Fibroblast of pulmonary artery (primary cell): ENCODE measurements around the gene AFF2.

ENCODE experiments used
- DNase-seq: peaks from one replicate; pipeline ENCODE4 v3.0.0-alpha.2; 2010; ENCODE audit warnings: low read depth
- H3K4me3 ChIP-seq: replicated peaks from 2 replicates; pipeline ENCODE4 v1.5.1; 2011; ENCODE audit warnings: low read depth, mild to moderate bottlenecking, control low read depth, low read length, moderate library complexity
- CTCF ChIP-seq: IDR thresholded peaks from 2 replicates; pipeline ENCODE4 v1.5.1; 2011; ENCODE audit warnings: mild to moderate bottlenecking, control low read depth, low read length, inconsistent platforms; ENCODE audit errors: missing control alignments

The AFF2 gene

GRCh38 chrX:148492057-148492456 lies 8.4 kb upstream of the AFF2 start:
- no peak overlapping the region for H3K4me3 ChIP-seq
- no peak for DNase-seq
- TF ChIP-seq CTCF, result no peak

GRCh38 chrX:148495176-148495575 lies 5.2 kb upstream of the AFF2 start:
- H3K4me3 ChIP-seq, result no peak overlapping the region
- no peak for TF ChIP-seq CTCF
- DNase-seq, result no peak

GRCh38 chrX:148498067-148498466 lies 2.4 kb upstream of the AFF2 start:
- no peak for DNase-seq
- H3K4me3 ChIP-seq, result no peak overlapping the region
- no peak for TF ChIP-seq CTCF

- TF ChIP-seq CTCF, result no peak
- peak overlapping the region; percentile 21 for H3K4me3 ChIP-seq
- DNase-seq, result no peak
These were observed 587 bp upstream of the AFF2 start for GRCh38 chrX:148499638-148500422.

- DNase-seq, result no peak
- TF ChIP-seq CTCF, result no peak
- peak overlapping the region; percentile 34 for H3K4me3 ChIP-seq
These were observed 1.1 kb downstream of the AFF2 start for GRCh38 chrX:148501386-148502066.

- no peak for TF ChIP-seq CTCF
- H3K4me3 ChIP-seq, result no peak overlapping the region
- no peak for DNase-seq
These were observed 4.1 kb downstream of the AFF2 start for GRCh38 chrX:148504506-148504905.
